ENCODE results near the gene RAB39B. TPM values are rescaled to one million over a fixed set of nuclear protein-coding genes. Genes with fewer than 3 reads are reported as not detected.

The RAB39B gene
- total and polyA plus RNA-seq, 10 of the 15 experiments (the other 5 are each of a cell fraction or from before 2014, with no cell fraction given) = 1.6 to 8.6 (median 6.7) TPM

- no peaks in the 10 kb centered on the region for H3K79me2 ChIP-seq (ENCODE audit: control insufficient read depth, insufficient read depth, low read length)
- H3K27me3 ChIP-seq (replicated peaks in 1 of 2; ENCODE audit: control insufficient read depth in 2 of 2, insufficient read depth in 2 of 2, low read length in 1 of 2) = no peaks in the 10 kb centered on the region
- SMC1A ChIA-PET (ENCODE audit: uncharacterized antibody, unreplicated experiment) = interaction anchor here (1.3 kb wide), 1 partner anchor 12 kb away, joined by 3 read pairs; no protein-coding TSS in a partner anchor
- intact Hi-C loops (cut with micrococcal nuclease; ENCODE audit: unreplicated experiment) = no loop called here
- no peaks in the 10 kb centered on the region for H3K9me3 ChIP-seq (replicated peaks; ENCODE audit: control insufficient read depth, insufficient read depth, low read length)
- DNase-seq (ENCODE audit: low read depth, low spot score) (no peak), FAIRE-seq (no peak), ATAC-seq (no peak)
- no peak overlapping the region for H3K4me3 ChIP-seq
- TF ChIP-seq TCF3 (IDR thresholded peaks at IDR 0.05; ENCODE audit: borderline replicate concordance, insufficient read depth, low read depth, low read length) (no peak), SUZ12 (IDR thresholded peaks at IDR 0.05; ENCODE audit: unreplicated experiment) (no peak)
- no peaks in the 10 kb centered on the region for H4K20me1 ChIP-seq (ENCODE audit: control insufficient read depth, insufficient read depth)
- no peak overlapping the region for H3K9ac ChIP-seq (ENCODE audit: control insufficient read depth, insufficient read depth, low read length)
- CTCF ChIA-PET = no interaction called here
- H3K4me1 ChIP-seq (ENCODE audit: control insufficient read depth, insufficient read depth, low read length) = no peaks in the 10 kb centered on the region
- RAD21 ChIA-PET (ENCODE audit: unreplicated experiment) = no interaction called here
- H3K36me3 ChIP-seq (ENCODE audit: control insufficient read depth in 2 of 2, insufficient read depth in 2 of 2, low read length in 1 of 2) = no peaks in the 10 kb centered on the region
- H3K27ac ChIP-seq (ENCODE audit: control insufficient read depth, insufficient read depth) = no peak overlapping the region
- BruUV-seq (replicated peaks) = no TSS peak
- no peak overlapping the region for H2AFZ ChIP-seq (ENCODE audit: control insufficient read depth, low read depth, low read length)
- H3K4me2 ChIP-seq (ENCODE audit: control insufficient read depth, insufficient read depth) = no peak overlapping the region
- WGBS (ENCODE audit: insufficient coverage, insufficient replicate concordance, low lambda C conversion rate, missing lambda C conversion rate) = 57% methylated on average over 4 of the region's 4 CpGs
- in situ Hi-C loops (cut with MboI) = no loop called here
- POLR2A ChIA-PET = no interaction called here
These were observed 16.8 kb downstream of the RAB39B start for GRCh38 chrX:155247497-155247896.

- H3K27ac ChIP-seq (ENCODE audit: control insufficient read depth, insufficient read depth) = no peak overlapping the region
- H3K4me2 ChIP-seq (ENCODE audit: control insufficient read depth, insufficient read depth) = no peak overlapping the region
- DNase-seq (ENCODE audit: low read depth, low spot score) (no peak), FAIRE-seq (no peak), ATAC-seq (peak; percentile 27; the same call in 1 of the 3 replicates)
- H3K4me1 ChIP-seq (ENCODE audit: control insufficient read depth, insufficient read depth, low read length) = no peaks in the 10 kb centered on the region
- no peak overlapping the region for H2AFZ ChIP-seq (ENCODE audit: control insufficient read depth, low read depth, low read length)
- CTCF ChIA-PET = no interaction called here
- no peaks in the 10 kb centered on the region for H3K9me3 ChIP-seq (replicated peaks; ENCODE audit: control insufficient read depth, insufficient read depth, low read length)
- no peak overlapping the region for H3K9ac ChIP-seq (ENCODE audit: control insufficient read depth, insufficient read depth, low read length)
- H3K79me2 ChIP-seq (ENCODE audit: control insufficient read depth, insufficient read depth, low read length) = no peaks in the 10 kb centered on the region
- BruUV-seq (replicated peaks) = no TSS peak
- H3K36me3 ChIP-seq (ENCODE audit: control insufficient read depth in 2 of 2, insufficient read depth in 2 of 2, low read length in 1 of 2) = no peaks in the 10 kb centered on the region
- intact Hi-C loops (cut with micrococcal nuclease; ENCODE audit: unreplicated experiment) (no loop called here), in situ Hi-C loops (cut with MboI) (no loop called here)
- SMC1A ChIA-PET (ENCODE audit: uncharacterized antibody, unreplicated experiment) = interaction anchor here (1.3 kb wide), 1 partner anchor 13 kb away, joined by 3 read pairs; no protein-coding TSS in a partner anchor
- 100% methylated on average over 1 of the region's 1 CpG for WGBS (ENCODE audit: insufficient coverage, insufficient replicate concordance, low lambda C conversion rate, missing lambda C conversion rate)
- H3K27me3 ChIP-seq (replicated peaks in 1 of 2; ENCODE audit: control insufficient read depth in 2 of 2, insufficient read depth in 2 of 2, low read length in 1 of 2) = no peaks in the 10 kb centered on the region
- RAD21 ChIA-PET (ENCODE audit: unreplicated experiment) = no interaction called here
- H3K4me3 ChIP-seq = no peak overlapping the region
- POLR2A ChIA-PET = no interaction called here
- no peaks in the 10 kb centered on the region for H4K20me1 ChIP-seq (ENCODE audit: control insufficient read depth, insufficient read depth)
- TF ChIP-seq MAX (IDR thresholded peaks at IDR 0.05; ENCODE audit: low read depth, low read length) = no peak
- no peak for TF ChIP-seq HDAC6 (IDR thresholded peaks at IDR 0.05; ENCODE audit: unreplicated experiment)
- no peak for TF ChIP-seq IKZF1 (conservative IDR thresholded peaks at IDR 0.05)
- no peak for TF ChIP-seq TAF1 (IDR thresholded peaks at IDR 0.05; ENCODE audit: borderline replicate concordance, low read depth, low read length)
- no peak for TF ChIP-seq HCFC1 (IDR thresholded peaks at IDR 0.05; ENCODE audit: low read length)
- no peak for TF ChIP-seq WRNIP1 (IDR thresholded peaks at IDR 0.05; ENCODE audit: borderline replicate concordance, low read depth, low read length)
- no peak for TF ChIP-seq RFX5 (IDR thresholded peaks at IDR 0.05; ENCODE audit: low read depth, low read length)
- TF ChIP-seq CHD1 (IDR thresholded peaks at IDR 0.05; ENCODE audit: low read depth, low read length) = no peak
- no peak for TF ChIP-seq ASH2L (IDR thresholded peaks at IDR 0.05; ENCODE audit: borderline replicate concordance, low read depth)
- no peak for TF ChIP-seq PRDM15 (CRISPR knock-in tag; IDR thresholded peaks at IDR 0.05)
- no peak for TF ChIP-seq CBX5 (IDR thresholded peaks at IDR 0.05; ENCODE audit: low read depth)
- no peak for TF ChIP-seq HSF1 (IDR thresholded peaks at IDR 0.05; ENCODE audit: low read depth, low read length)
These were observed 17.5 kb downstream of the RAB39B start for GRCh38 chrX:155246748-155247147.

All from GM12878 (cell line).